Measurements from ENCODE around the gene PDCD10.

The PDCD10 gene

GRCh38 chr3:167669699-167670098 is 65.0 kb downstream of the PDCD10 start:
- no peak for FAIRE-seq
- DNase-seq (ENCODE audit: insufficient read length, low spot score), result no peak
- TF ChIP-seq POLR2A (IDR thresholded peaks at IDR 0.05; ENCODE audit: low read depth, low read length) (no peak), PAX5 (IDR thresholded peaks at IDR 0.05; ENCODE audit: insufficient read depth, low read length, severe bottlenecking) (no peak), POLR2AphosphoS5 (IDR thresholded peaks at IDR 0.05; ENCODE audit: low read depth, low read length) (no peak), TAF1 (IDR thresholded peaks at IDR 0.05; ENCODE audit: low read depth, low read length) (no peak), SPI1 (IDR thresholded peaks at IDR 0.05; ENCODE audit: low read depth, low read length) (no peak)

- no peak for TF ChIP-seq SPI1 (IDR thresholded peaks at IDR 0.05; ENCODE audit: low read depth, low read length)
- no peak for TF ChIP-seq POLR2AphosphoS5 (IDR thresholded peaks at IDR 0.05; ENCODE audit: low read depth, low read length)
- no peak for TF ChIP-seq PAX5 (IDR thresholded peaks at IDR 0.05; ENCODE audit: insufficient read depth, low read length, severe bottlenecking)
- TF ChIP-seq POU2F2 (IDR thresholded peaks at IDR 0.05; ENCODE audit: low read depth, low read length), result no peak
- TF ChIP-seq POLR2A (IDR thresholded peaks at IDR 0.05; ENCODE audit: low read depth, low read length), result no peak
- TF ChIP-seq TAF1 (IDR thresholded peaks at IDR 0.05; ENCODE audit: low read depth, low read length), result no peak
- no peak for FAIRE-seq
Observed at GRCh38 chr3:167668651-167669050, 66.0 kb downstream of the PDCD10 start.

GRCh38 chr3:167666563-167666962 is 68.1 kb downstream of the PDCD10 start:
- FAIRE-seq (peak; percentile 13), DNase-seq (ENCODE audit: insufficient read length, low spot score) (no peak)
- TF ChIP-seq PAX5 (IDR thresholded peaks at IDR 0.05; ENCODE audit: insufficient read depth, low read length, severe bottlenecking) (no peak), POLR2AphosphoS5 (IDR thresholded peaks at IDR 0.05; ENCODE audit: low read depth, low read length) (no peak), SPI1 (IDR thresholded peaks at IDR 0.05; ENCODE audit: low read depth, low read length) (no peak), POU2F2 (IDR thresholded peaks at IDR 0.05; ENCODE audit: low read depth, low read length) (no peak), TAF1 (IDR thresholded peaks at IDR 0.05; ENCODE audit: low read depth, low read length) (no peak), POLR2A (IDR thresholded peaks at IDR 0.05; ENCODE audit: low read depth, low read length) (no peak)

More at GRCh38 chr3:167668651-167669050, 66.0 kb downstream of the PDCD10 start:
- no peak for DNase-seq (ENCODE audit: insufficient read length, low spot score)

- no peak for TF ChIP-seq PAX5 (IDR thresholded peaks at IDR 0.05; ENCODE audit: insufficient read depth, low read length, severe bottlenecking)
- no peak for TF ChIP-seq POU2F2 (IDR thresholded peaks at IDR 0.05; ENCODE audit: low read depth, low read length)
- TF ChIP-seq TAF1 (IDR thresholded peaks at IDR 0.05; ENCODE audit: low read depth, low read length), result no peak
- no peak for TF ChIP-seq POLR2AphosphoS5 (IDR thresholded peaks at IDR 0.05; ENCODE audit: low read depth, low read length)
- no peak for TF ChIP-seq POLR2A (IDR thresholded peaks at IDR 0.05; ENCODE audit: low read depth, low read length)
- no peak for TF ChIP-seq SPI1 (IDR thresholded peaks at IDR 0.05; ENCODE audit: low read depth, low read length)
- DNase-seq (ENCODE audit: insufficient read length, low spot score), result no peak
- no peak for FAIRE-seq
Observed at GRCh38 chr3:167662919-167663400, 71.7 kb downstream of the PDCD10 start.

- no peak for FAIRE-seq
- TF ChIP-seq SPI1 (IDR thresholded peaks at IDR 0.05; ENCODE audit: low read depth, low read length) (no peak), POU2F2 (IDR thresholded peaks at IDR 0.05; ENCODE audit: low read depth, low read length) (no peak), POLR2AphosphoS5 (IDR thresholded peaks at IDR 0.05; ENCODE audit: low read depth, low read length) (no peak), POLR2A (IDR thresholded peaks at IDR 0.05; ENCODE audit: low read depth, low read length) (no peak), PAX5 (IDR thresholded peaks at IDR 0.05; ENCODE audit: insufficient read depth, low read length, severe bottlenecking) (no peak), TAF1 (IDR thresholded peaks at IDR 0.05; ENCODE audit: low read depth, low read length) (no peak)
- no peak for DNase-seq (ENCODE audit: insufficient read length, low spot score)
Observed at GRCh38 chr3:167657684-167658225, 76.9 kb downstream of the PDCD10 start.

GRCh38 chr3:167656821-167657220 is 77.9 kb downstream of the PDCD10 start:
- no peak for DNase-seq (ENCODE audit: insufficient read length, low spot score)
- TF ChIP-seq PAX5 (IDR thresholded peaks at IDR 0.05; ENCODE audit: insufficient read depth, low read length, severe bottlenecking), result no peak
- TF ChIP-seq POU2F2 (IDR thresholded peaks at IDR 0.05; ENCODE audit: low read depth, low read length), result no peak
- TF ChIP-seq TAF1 (IDR thresholded peaks at IDR 0.05; ENCODE audit: low read depth, low read length), result no peak
- TF ChIP-seq SPI1 (IDR thresholded peaks at IDR 0.05; ENCODE audit: low read depth, low read length), result no peak
- TF ChIP-seq POLR2A (IDR thresholded peaks at IDR 0.05; ENCODE audit: low read depth, low read length), result no peak
- TF ChIP-seq POLR2AphosphoS5 (IDR thresholded peaks at IDR 0.05; ENCODE audit: low read depth, low read length), result no peak
- no peak for FAIRE-seq

GRCh38 chr3:167653760-167654159 is 80.9 kb downstream of the PDCD10 start, which contains the start of gene WDR49:
Gene WDR49 (minus strand): TSS chr3:167653942. CDS start chr3:167653425, 517 bp downstream.
- TF ChIP-seq SPI1 (IDR thresholded peaks at IDR 0.05; ENCODE audit: low read depth, low read length), result peak; percentile 67
- TF ChIP-seq PAX5 (IDR thresholded peaks at IDR 0.05; ENCODE audit: insufficient read depth, low read length, severe bottlenecking), result no peak
- no peak for FAIRE-seq
- DNase-seq (ENCODE audit: insufficient read length, low spot score), result no peak

GRCh38 chr3:167653155-167653554 is 81.5 kb downstream of the PDCD10 start:
- no peak for TF ChIP-seq SPI1 (IDR thresholded peaks at IDR 0.05; ENCODE audit: low read depth, low read length)
- no peak for TF ChIP-seq PAX5 (IDR thresholded peaks at IDR 0.05; ENCODE audit: insufficient read depth, low read length, severe bottlenecking)
- TF ChIP-seq TAF1 (IDR thresholded peaks at IDR 0.05; ENCODE audit: low read depth, low read length), result no peak
- DNase-seq (ENCODE audit: insufficient read length, low spot score) (no peak), FAIRE-seq (no peak)

GRCh38 chr3:167651826-167652225 is 82.9 kb downstream of the PDCD10 start:
- TF ChIP-seq POU2F2 (IDR thresholded peaks at IDR 0.05; ENCODE audit: low read depth, low read length), result no peak
- TF ChIP-seq PAX5 (IDR thresholded peaks at IDR 0.05; ENCODE audit: insufficient read depth, low read length, severe bottlenecking), result no peak
- no peak for TF ChIP-seq SPI1 (IDR thresholded peaks at IDR 0.05; ENCODE audit: low read depth, low read length)
- no peak for TF ChIP-seq POLR2A (IDR thresholded peaks at IDR 0.05; ENCODE audit: low read depth, low read length)
- FAIRE-seq, result peak; percentile 65
- no peak for DNase-seq (ENCODE audit: insufficient read length, low spot score)

- no peak for FAIRE-seq
- DNase-seq (ENCODE audit: insufficient read length, low spot score), result no peak
- TF ChIP-seq POU2F2 (IDR thresholded peaks at IDR 0.05; ENCODE audit: low read depth, low read length) (no peak), POLR2AphosphoS5 (IDR thresholded peaks at IDR 0.05; ENCODE audit: low read depth, low read length) (no peak), POLR2A (IDR thresholded peaks at IDR 0.05; ENCODE audit: low read depth, low read length) (no peak), TAF1 (IDR thresholded peaks at IDR 0.05; ENCODE audit: low read depth, low read length) (no peak), PAX5 (IDR thresholded peaks at IDR 0.05; ENCODE audit: insufficient read depth, low read length, severe bottlenecking) (no peak), SPI1 (IDR thresholded peaks at IDR 0.05; ENCODE audit: low read depth, low read length) (no peak)
Observed at GRCh38 chr3:167650459-167650858, 84.2 kb downstream of the PDCD10 start.
